WTC11 (cell line): ENCODE data around the gene USP17L28. TPM values are rescaled to one million over a fixed set of nuclear protein-coding genes. Genes with fewer than 3 reads are reported as not detected.
"Not testable (repeated sequence)": the region's sequence is repeated elsewhere in the genome, so short reads cannot be mapped to it uniquely, and the experiment has no call there.

Experiments
- ATAC-seq: fragments of 200-7000 bp; cut with Tn5 transposase; 2 replicates; pipeline ENCODE4 v1.10.0; 2021; ENCODE audit warnings: mild to moderate bottlenecking, moderate library complexity
- Bru-seq: library from RNA; stranded (reverse); fragments of 400-500 nt; gene quantifications from one replicate; lab custom pipeline; 2021; lab: Mats Ljungman, UMichigan
- CTCF ChIA-PET: fragments of 300-600 bp; sonication (Branson Sonifier 250); formaldehyde crosslinking; loops from one replicate; lab custom pipeline; 2021; ENCODE audit warnings: antibody characterized with exemption; lab: Charles Lee
- POLR2A ChIA-PET: fragments of 350-600 bp; sonication (Branson Sonifier 250); formaldehyde crosslinking; loops from one replicate; lab custom pipeline; 2021; ENCODE audit warnings: antibody characterized with exemption; lab: Charles Lee
- DNase-seq: peaks from one replicate; pipeline ENCODE4 v3.0.0; 2021; ENCODE audit warnings: low spot score
- H3K27ac Mint-ChIP-seq: 2 replicates; pipeline ENCODE4 v1.8.0; 2021; ENCODE audit warnings: mixed read lengths
- H3K27me3 Mint-ChIP-seq: 2 replicates; pipeline ENCODE4 v1.8.0; 2021; ENCODE audit warnings: low read depth, mild to moderate bottlenecking, moderate library complexity, mixed read lengths
- H3K36me3 Mint-ChIP-seq: 2 replicates; pipeline ENCODE4 v1.8.0; 2021; ENCODE audit warnings: mixed read lengths
- H3K4me1 Mint-ChIP-seq: 2 replicates; pipeline ENCODE4 v1.8.0; 2022; ENCODE audit warnings: mixed read lengths
- H3K4me3 Mint-ChIP-seq: 2 replicates; pipeline ENCODE4 v1.8.0; 2021; ENCODE audit warnings: mild to moderate bottlenecking, moderate library complexity, mixed read lengths
- H3K9me3 Mint-ChIP-seq: 2 replicates; pipeline ENCODE4 v1.8.0; 2021; ENCODE audit warnings: mixed read lengths
- long read RNA-seq, 3 experiments: library from RNA in 1 of 3; library from capped mRNA in 1 of 3; library from polyadenylated mRNA in 1 of 3; unstranded in 2 of 3; stranded (forward) in 1 of 3; transcript quantifications; one replicate each; pipeline ENCODE4 v2.0.0, GENCODE V29; 2021
- total RNA-seq: library from RNA; stranded (reverse); gene quantifications from 3 replicates; pipeline ENCODE4 v1.2.3, GENCODE V29; 2021

The USP17L28 gene, protein sequence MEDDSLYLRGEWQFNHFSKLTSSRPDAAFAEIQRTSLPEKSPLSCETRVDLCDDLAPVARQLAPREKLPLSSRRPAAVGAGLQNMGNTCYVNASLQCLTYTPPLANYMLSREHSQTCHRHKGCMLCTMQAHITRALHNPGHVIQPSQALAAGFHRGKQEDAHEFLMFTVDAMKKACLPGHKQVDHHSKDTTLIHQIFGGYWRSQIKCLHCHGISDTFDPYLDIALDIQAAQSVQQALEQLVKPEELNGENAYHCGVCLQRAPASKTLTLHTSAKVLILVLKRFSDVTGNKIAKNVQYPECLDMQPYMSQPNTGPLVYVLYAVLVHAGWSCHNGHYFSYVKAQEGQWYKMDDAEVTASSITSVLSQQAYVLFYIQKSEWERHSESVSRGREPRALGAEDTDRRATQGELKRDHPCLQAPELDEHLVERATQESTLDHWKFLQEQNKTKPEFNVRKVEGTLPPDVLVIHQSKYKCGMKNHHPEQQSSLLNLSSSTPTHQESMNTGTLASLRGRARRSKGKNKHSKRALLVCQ
- total RNA-seq = not detected in 3 replicates
- not detected for Bru-seq, nascent RNA
- long read RNA-seq, experiment 1 = 0 reads
- long read RNA-seq, experiment 2 = 0 reads
- long read RNA-seq, experiment 3 = 0 reads

DNA sequence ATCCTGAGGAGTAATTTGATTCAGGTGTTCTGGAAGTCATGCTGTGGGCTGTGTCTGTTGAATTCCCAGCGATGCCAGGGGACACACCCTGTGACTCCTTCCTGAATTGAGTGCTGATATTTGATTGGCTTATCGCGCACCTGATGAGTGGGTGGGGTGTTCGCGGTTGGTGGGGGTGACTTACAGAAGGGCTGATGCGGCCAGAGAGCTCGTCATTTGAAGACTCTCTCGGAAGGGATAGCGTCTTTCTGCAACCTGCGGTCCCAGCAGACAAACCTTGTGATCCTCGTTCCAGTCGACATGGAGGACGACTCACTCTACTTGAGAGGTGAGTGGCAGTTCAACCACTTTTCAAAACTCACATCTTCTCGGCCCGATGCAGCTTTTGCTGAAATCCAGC is at the start of gene USP17L28:
USP17L28 (plus strand) TSS at position 301 of the 400 bp plus-strand sequence; CDS start at position 301, 0 bp downstream.
- H3K36me3 Mint-ChIP-seq, H3K4me3 Mint-ChIP-seq, H3K27me3 Mint-ChIP-seq, DNase-seq, H3K27ac Mint-ChIP-seq, CTCF ChIA-PET, POLR2A ChIA-PET, ATAC-seq, H3K4me1 Mint-ChIP-seq, H3K9me3 Mint-ChIP-seq: not testable (repeated sequence)

DNA sequence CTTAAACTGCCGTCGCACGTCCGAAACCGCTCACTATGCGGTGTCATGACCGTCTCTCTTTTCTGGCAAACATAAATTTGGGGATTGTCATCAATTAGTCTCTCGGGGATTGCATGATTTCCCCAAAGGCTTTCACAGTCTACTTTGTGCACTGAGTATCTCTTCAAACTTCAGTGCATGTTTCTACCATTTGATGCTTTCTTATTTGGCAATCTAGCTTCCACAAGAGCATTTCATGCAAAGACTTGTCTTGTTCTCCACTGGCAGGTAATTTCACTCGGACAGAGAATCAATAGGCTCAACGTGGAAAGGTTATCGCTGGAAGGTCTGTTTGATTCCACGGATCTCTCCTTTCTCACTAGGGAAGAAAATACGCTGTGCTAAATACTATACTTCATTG is 24.5 kb upstream of the USP17L28 start:
- H3K27ac Mint-ChIP-seq, POLR2A ChIA-PET, ATAC-seq, H3K27me3 Mint-ChIP-seq, H3K4me1 Mint-ChIP-seq, H3K36me3 Mint-ChIP-seq, DNase-seq, H3K4me3 Mint-ChIP-seq, CTCF ChIA-PET, H3K9me3 Mint-ChIP-seq: not testable (repeated sequence)

DNA sequence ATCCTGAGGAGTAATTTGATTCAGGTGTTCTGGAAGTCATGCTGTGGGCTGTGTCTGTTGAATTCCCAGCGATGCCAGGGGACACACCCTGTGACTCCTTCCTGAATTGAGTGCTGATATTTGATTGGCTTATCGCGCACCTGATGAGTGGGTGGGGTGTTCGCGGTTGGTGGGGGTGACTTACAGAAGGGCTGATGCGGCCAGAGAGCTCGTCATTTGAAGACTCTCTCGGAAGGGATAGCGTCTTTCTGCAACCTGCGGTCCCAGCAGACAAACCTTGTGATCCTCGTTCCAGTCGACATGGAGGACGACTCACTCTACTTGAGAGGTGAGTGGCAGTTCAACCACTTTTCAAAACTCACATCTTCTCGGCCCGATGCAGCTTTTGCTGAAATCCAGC is 23.8 kb upstream of the USP17L28 start, which contains the start of gene USP17L24:
USP17L24 (plus strand) TSS at position 301 of the 400 bp plus-strand sequence; CDS start at position 301, 0 bp downstream.
- DNase-seq, H3K4me3 Mint-ChIP-seq, CTCF ChIA-PET, H3K27me3 Mint-ChIP-seq, POLR2A ChIA-PET, H3K27ac Mint-ChIP-seq, ATAC-seq, H3K36me3 Mint-ChIP-seq, H3K9me3 Mint-ChIP-seq, H3K4me1 Mint-ChIP-seq: not testable (repeated sequence)

DNA sequence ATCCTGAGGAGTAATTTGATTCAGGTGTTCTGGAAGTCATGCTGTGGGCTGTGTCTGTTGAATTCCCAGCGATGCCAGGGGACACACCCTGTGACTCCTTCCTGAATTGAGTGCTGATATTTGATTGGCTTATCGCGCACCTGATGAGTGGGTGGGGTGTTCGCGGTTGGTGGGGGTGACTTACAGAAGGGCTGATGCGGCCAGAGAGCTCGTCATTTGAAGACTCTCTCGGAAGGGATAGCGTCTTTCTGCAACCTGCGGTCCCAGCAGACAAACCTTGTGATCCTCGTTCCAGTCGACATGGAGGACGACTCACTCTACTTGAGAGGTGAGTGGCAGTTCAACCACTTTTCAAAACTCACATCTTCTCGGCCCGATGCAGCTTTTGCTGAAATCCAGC is 19.1 kb upstream of the USP17L28 start, which contains the start of gene USP17L25:
USP17L25 (plus strand) TSS at position 301 of the 400 bp plus-strand sequence; CDS start at position 301, 0 bp downstream.
- CTCF ChIA-PET, H3K4me1 Mint-ChIP-seq, DNase-seq, H3K27me3 Mint-ChIP-seq, H3K9me3 Mint-ChIP-seq, ATAC-seq, H3K4me3 Mint-ChIP-seq, POLR2A ChIA-PET, H3K27ac Mint-ChIP-seq, H3K36me3 Mint-ChIP-seq: not testable (repeated sequence)

DNA sequence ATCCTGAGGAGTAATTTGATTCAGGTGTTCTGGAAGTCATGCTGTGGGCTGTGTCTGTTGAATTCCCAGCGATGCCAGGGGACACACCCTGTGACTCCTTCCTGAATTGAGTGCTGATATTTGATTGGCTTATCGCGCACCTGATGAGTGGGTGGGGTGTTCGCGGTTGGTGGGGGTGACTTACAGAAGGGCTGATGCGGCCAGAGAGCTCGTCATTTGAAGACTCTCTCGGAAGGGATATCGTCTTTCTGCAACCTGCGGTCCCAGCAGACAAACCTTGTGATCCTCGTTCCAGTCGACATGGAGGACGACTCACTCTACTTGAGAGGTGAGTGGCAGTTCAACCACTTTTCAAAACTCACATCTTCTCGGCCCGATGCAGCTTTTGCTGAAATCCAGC is 14.3 kb upstream of the USP17L28 start, which contains the start of gene USP17L26:
USP17L26 (plus strand) TSS at position 301 of the 400 bp plus-strand sequence; CDS start at position 301, 0 bp downstream.
- H3K9me3 Mint-ChIP-seq, H3K4me1 Mint-ChIP-seq, H3K27me3 Mint-ChIP-seq, DNase-seq, H3K4me3 Mint-ChIP-seq, H3K27ac Mint-ChIP-seq, H3K36me3 Mint-ChIP-seq, CTCF ChIA-PET, ATAC-seq, POLR2A ChIA-PET: not testable (repeated sequence)

DNA sequence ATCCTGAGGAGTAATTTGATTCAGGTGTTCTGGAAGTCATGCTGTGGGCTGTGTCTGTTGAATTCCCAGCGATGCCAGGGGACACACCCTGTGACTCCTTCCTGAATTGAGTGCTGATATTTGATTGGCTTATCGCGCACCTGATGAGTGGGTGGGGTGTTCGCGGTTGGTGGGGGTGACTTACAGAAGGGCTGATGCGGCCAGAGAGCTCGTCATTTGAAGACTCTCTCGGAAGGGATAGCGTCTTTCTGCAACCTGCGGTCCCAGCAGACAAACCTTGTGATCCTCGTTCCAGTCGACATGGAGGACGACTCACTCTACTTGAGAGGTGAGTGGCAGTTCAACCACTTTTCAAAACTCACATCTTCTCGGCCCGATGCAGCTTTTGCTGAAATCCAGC is 9.6 kb upstream of the USP17L28 start, which contains the start of gene USP17L5:
USP17L5 (plus strand) TSS at position 301 of the 400 bp plus-strand sequence; CDS start at position 301, 0 bp downstream.
- H3K27me3 Mint-ChIP-seq, CTCF ChIA-PET, H3K4me1 Mint-ChIP-seq, ATAC-seq, POLR2A ChIA-PET, H3K9me3 Mint-ChIP-seq, H3K4me3 Mint-ChIP-seq, H3K27ac Mint-ChIP-seq, H3K36me3 Mint-ChIP-seq, DNase-seq: not testable (repeated sequence)

DNA sequence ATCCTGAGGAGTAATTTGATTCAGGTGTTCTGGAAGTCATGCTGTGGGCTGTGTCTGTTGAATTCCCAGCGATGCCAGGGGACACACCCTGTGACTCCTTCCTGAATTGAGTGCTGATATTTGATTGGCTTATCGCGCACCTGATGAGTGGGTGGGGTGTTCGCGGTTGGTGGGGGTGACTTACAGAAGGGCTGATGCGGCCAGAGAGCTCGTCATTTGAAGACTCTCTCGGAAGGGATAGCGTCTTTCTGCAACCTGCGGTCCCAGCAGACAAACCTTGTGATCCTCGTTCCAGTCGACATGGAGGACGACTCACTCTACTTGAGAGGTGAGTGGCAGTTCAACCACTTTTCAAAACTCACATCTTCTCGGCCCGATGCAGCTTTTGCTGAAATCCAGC is 4.8 kb upstream of the USP17L28 start, which contains the start of gene USP17L27:
USP17L27 (plus strand) TSS at position 301 of the 400 bp plus-strand sequence; CDS start at position 301, 0 bp downstream.
- H3K36me3 Mint-ChIP-seq, H3K9me3 Mint-ChIP-seq, H3K27me3 Mint-ChIP-seq, DNase-seq, CTCF ChIA-PET, ATAC-seq, H3K4me1 Mint-ChIP-seq, POLR2A ChIA-PET, H3K27ac Mint-ChIP-seq, H3K4me3 Mint-ChIP-seq: not testable (repeated sequence)

DNA sequence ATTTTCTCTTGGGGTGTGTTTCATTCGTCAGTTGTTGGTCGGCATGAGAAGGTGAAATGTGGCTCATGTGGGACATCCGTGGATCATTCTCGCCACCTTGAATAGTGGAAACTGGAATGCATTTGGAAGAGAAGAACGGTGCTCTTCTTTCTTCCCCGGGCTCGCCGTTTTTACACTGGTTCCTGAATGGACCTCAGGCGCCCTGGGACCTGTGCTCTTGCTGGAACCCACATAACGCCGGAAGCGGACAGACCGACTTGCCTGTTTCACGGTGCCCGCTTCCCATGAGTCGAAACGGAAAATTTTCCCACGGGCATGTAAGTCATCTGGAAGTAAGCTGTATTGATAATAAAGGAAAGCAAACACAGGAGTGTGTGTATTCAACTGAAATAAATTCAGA is 2.2 kb downstream of the USP17L28 start:
- H3K9me3 Mint-ChIP-seq, H3K27me3 Mint-ChIP-seq, H3K4me3 Mint-ChIP-seq, ATAC-seq, H3K27ac Mint-ChIP-seq, H3K4me1 Mint-ChIP-seq, DNase-seq, H3K36me3 Mint-ChIP-seq, CTCF ChIA-PET, POLR2A ChIA-PET: not testable (repeated sequence)

DNA sequence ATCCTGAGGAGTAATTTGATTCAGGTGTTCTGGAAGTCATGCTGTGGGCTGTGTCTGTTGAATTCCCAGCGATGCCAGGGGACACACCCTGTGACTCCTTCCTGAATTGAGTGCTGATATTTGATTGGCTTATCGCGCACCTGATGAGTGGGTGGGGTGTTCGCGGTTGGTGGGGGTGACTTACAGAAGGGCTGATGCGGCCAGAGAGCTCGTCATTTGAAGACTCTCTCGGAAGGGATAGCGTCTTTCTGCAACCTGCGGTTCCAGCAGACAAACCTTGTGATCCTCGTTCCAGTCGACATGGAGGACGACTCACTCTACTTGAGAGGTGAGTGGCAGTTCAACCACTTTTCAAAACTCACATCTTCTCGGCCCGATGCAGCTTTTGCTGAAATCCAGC is 4.6 kb downstream of the USP17L28 start, which contains the start of gene USP17L29:
USP17L29 (plus strand) TSS at position 301 of the 400 bp plus-strand sequence; CDS start at position 301, 0 bp downstream.
- H3K4me1 Mint-ChIP-seq, H3K27me3 Mint-ChIP-seq, H3K36me3 Mint-ChIP-seq, CTCF ChIA-PET, H3K27ac Mint-ChIP-seq, POLR2A ChIA-PET, H3K9me3 Mint-ChIP-seq, DNase-seq, ATAC-seq, H3K4me3 Mint-ChIP-seq: not testable (repeated sequence)

DNA sequence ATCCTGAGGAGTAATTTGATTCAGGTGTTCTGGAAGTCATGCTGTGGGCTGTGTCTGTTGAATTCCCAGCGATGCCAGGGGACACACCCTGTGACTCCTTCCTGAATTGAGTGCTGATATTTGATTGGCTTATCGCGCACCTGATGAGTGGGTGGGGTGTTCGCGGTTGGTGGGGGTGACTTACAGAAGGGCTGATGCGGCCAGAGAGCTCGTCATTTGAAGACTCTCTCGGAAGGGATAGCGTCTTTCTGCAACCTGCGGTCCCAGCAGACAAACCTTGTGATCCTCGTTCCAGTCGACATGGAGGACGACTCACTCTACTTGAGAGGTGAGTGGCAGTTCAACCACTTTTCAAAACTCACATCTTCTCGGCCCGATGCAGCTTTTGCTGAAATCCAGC is 14.1 kb downstream of the USP17L28 start, which contains the start of gene USP17L30:
USP17L30 (plus strand) TSS at position 301 of the 400 bp plus-strand sequence; CDS start at position 301, 0 bp downstream.
- CTCF ChIA-PET, H3K4me1 Mint-ChIP-seq, POLR2A ChIA-PET: not testable (repeated sequence)

DNA sequence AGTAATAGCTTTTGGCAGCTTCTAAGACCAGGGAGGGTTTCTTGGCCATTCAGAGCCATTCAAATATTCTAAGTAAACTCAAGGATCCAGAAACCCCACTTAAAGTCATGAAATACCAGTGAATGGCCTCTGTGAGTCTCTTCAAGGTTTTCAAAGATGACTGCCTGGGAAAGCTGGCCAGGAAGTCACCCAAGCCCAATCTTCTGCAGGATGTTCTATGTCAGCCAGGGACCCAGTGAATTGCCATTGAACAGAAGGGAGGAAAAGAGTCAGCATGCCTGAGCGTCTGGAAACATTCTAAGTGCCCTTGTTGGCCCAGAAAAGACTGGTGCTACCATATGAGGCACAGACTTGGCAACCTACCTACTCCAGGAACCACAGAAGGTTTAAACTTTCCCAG is 31.2 kb downstream of the USP17L28 start:
- H3K4me1 Mint-ChIP-seq, H3K4me3 Mint-ChIP-seq, DNase-seq, CTCF ChIA-PET, H3K27me3 Mint-ChIP-seq, ATAC-seq, POLR2A ChIA-PET, H3K27ac Mint-ChIP-seq: not testable (repeated sequence)
- peaks cover 32% of the 10 kb centered on the region for H3K36me3 Mint-ChIP-seq
- peaks cover 64% of the 10 kb centered on the region for H3K9me3 Mint-ChIP-seq

More for the DNA sequence above, 14.1 kb downstream of the USP17L28 start, which contains the start of gene USP17L30:
- not testable (repeated sequence) for H3K36me3 Mint-ChIP-seq, H3K9me3 Mint-ChIP-seq, ATAC-seq, DNase-seq, H3K27ac Mint-ChIP-seq, H3K4me3 Mint-ChIP-seq, H3K27me3 Mint-ChIP-seq
